ENCODE measurements around the gene PPP3CB.

Gene PPP3CB

DNA sequence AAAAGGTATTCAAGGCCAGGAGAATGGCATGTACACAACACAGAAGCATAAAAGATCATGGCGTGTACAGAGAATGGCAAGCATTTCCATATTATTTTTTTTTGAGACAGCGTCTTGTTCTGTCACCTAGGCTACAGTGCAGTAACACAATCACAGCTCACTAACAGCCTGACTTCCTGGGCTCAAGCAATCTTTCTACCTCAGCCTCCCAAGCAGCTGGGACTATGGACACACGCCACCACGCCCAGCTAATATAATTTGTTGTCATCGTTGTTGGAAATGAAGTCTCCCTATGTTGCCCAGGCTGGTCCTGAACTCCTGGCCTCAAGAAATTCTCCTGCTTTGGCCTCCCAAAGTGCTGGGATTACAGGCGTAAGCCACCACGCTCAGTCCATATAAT, 109.2 kb downstream of the PPP3CB start:
- Histone ChIP-seq H3K4me3 (no peak overlapping the region), H3K36me3 (peaks cover 74 to 96% (median 83%) of the 10 kb centered on the region in 3 donors), H3K27me3 (no peaks in the 10 kb centered on the region), H3K27ac (no peak overlapping the region), H3K9me3 (no peaks in the 10 kb centered on the region), H3K4me1 (no peaks in the 10 kb centered on the region)
- TF ChIP-seq CTCF (IDR thresholded peaks at IDR 0.05): no peak
- intact Hi-C loops (cut with DNase I; ENCODE audit: low total_unique reads): no loop called here
- no peak for DNase-seq

Data from tibial artery (tissue), 4 donors.